Activated naive CD4-positive, alpha-beta T cell treated with anti-CD3 and anti-CD28 coated beads for 36 hours (primary cell): ENCODE data around the gene SNURF. TPM values are rescaled to one million over a fixed set of nuclear protein-coding genes. Genes with fewer than 3 reads are reported as not detected.
"Not testable (repeated sequence)": the region's sequence is repeated elsewhere in the genome, so short reads cannot be mapped to it uniquely, and the experiment has no call there.

Experiments
- CTCF ChIA-PET: fragments of 350-600 bp; sonication (Branson Sonifier 250); formaldehyde crosslinking; loops from one replicate; lab custom pipeline; 2021; ENCODE audit warnings: antibody characterized with exemption; lab: Charles Lee
- DNase-seq: peaks from one replicate; pipeline ENCODE4 v3.0.0-alpha.2; 2020
- H3K27ac Mint-ChIP-seq: one replicate; pipeline ENCODE4 v1.8.0; 2021; ENCODE audit warnings: mild to moderate bottlenecking, mixed read lengths
- H3K27me3 Mint-ChIP-seq: one replicate; pipeline ENCODE4 v1.8.0; 2021; ENCODE audit warnings: low read depth, mixed read lengths
- H3K36me3 Mint-ChIP-seq: one replicate; pipeline ENCODE4 v1.8.0; 2021; ENCODE audit warnings: low read depth, mixed read lengths
- H3K4me1 Mint-ChIP-seq: one replicate; pipeline ENCODE4 v1.8.0; 2021; ENCODE audit warnings: low read depth, mixed read lengths
- H3K4me3 Mint-ChIP-seq: one replicate; pipeline ENCODE4 v1.8.0; 2021; ENCODE audit warnings: mild to moderate bottlenecking, moderate library complexity, mixed read lengths
- H3K9me3 Mint-ChIP-seq: one replicate; pipeline ENCODE4 v1.8.0; 2021; ENCODE audit warnings: mixed read lengths
- intact Hi-C: fragments of 100-400 bp; cut with micrococcal nuclease; formaldehyde crosslinking; loops from one replicate; pipeline ENCODE4 v1.15.1; 2023
- total RNA-seq, 2 experiments: library from RNA; stranded (reverse); gene quantifications; one replicate each; pipeline ENCODE4 v1.2.3, GENCODE V29; 2021

The SNURF gene
- 10 to 100 TPM; 28.3 to 34.5 TPM for total RNA-seq

GRCh38 chr15:24954783-24955530 is at the start of gene SNURF, which contains the start of gene SNRPN:
TSS of gene SNURF (plus strand) at chr15:24954987. CDS start at chr15:24955049, 62 bp downstream.
TSS of gene SNRPN (plus strand) at chr15:24954987. CDS start at chr15:24974454, 19,467 bp downstream.
- Mint-ChIP-seq H3K27me3 (no peaks in the 10 kb centered on the region), H3K27ac (peak within 1 kb of the TSS; percentile 95), H3K4me3 (peak within 1 kb of the TSS; percentile 89), H3K4me1 (peaks cover 12% of the 10 kb centered on the region), H3K9me3 (peaks cover 9% of the 10 kb centered on the region), H3K36me3 (peaks cover 13% of the 10 kb centered on the region)
- CTCF ChIA-PET: interaction anchor here (0.6 kb wide), 1 partner anchor 893 kb away, joined by 3 read pairs; no protein-coding TSS in a partner anchor
- intact Hi-C loops: loop anchor here (2.0 kb wide), 1 partner anchor 1128 kb away; no protein-coding TSS in a partner anchor
- DNase-seq: peak; percentile 72

- H3K36me3 Mint-ChIP-seq: peaks cover 2% of the 10 kb centered on the region
Measured at GRCh38 chr15:24916305-24917009, 38.3 kb upstream of the SNURF start.

GRCh38 chr15:24917431-24917830 is 37.4 kb upstream of the SNURF start:
- intact Hi-C loops: no loop called here
- Mint-ChIP-seq H3K4me3 (no peak overlapping the region), H3K9me3 (peaks cover 30% of the 10 kb centered on the region), H3K27ac (no peak overlapping the region), H3K36me3 (peaks cover 2% of the 10 kb centered on the region), H3K27me3 (no peaks in the 10 kb centered on the region), H3K4me1 (peaks cover 4% of the 10 kb centered on the region)
- DNase-seq: no peak
- CTCF ChIA-PET: no interaction called here

More at GRCh38 chr15:24916305-24917009, 38.3 kb upstream of the SNURF start:
- Mint-ChIP-seq H3K27me3 (no peaks in the 10 kb centered on the region), H3K4me3 (no peak overlapping the region), H3K9me3 (peaks cover 28% of the 10 kb centered on the region), H3K27ac (no peak overlapping the region), H3K4me1 (peaks cover 4% of the 10 kb centered on the region)
- no peak for DNase-seq
- CTCF ChIA-PET: interaction anchor here (0.6 kb wide), 1 partner anchor 323 kb away, joined by 4 read pairs; no protein-coding TSS in a partner anchor
- intact Hi-C loops: no loop called here

- H3K27ac Mint-ChIP-seq: no peak overlapping the region
- peaks cover 4% of the 10 kb centered on the region for H3K4me1 Mint-ChIP-seq
- H3K4me3 Mint-ChIP-seq: no peak overlapping the region
- CTCF ChIA-PET: no interaction called here
- no peaks in the 10 kb centered on the region for H3K27me3 Mint-ChIP-seq
- DNase-seq: no peak
- peaks cover 2% of the 10 kb centered on the region for H3K36me3 Mint-ChIP-seq
- intact Hi-C loops: no loop called here
- H3K9me3 Mint-ChIP-seq: peaks cover 26% of the 10 kb centered on the region
Measured at GRCh38 chr15:24919446-24919845, 35.3 kb upstream of the SNURF start.

- DNase-seq, H3K36me3 Mint-ChIP-seq, H3K4me1 Mint-ChIP-seq, CTCF ChIA-PET, H3K27ac Mint-ChIP-seq, H3K27me3 Mint-ChIP-seq, intact Hi-C loops, H3K4me3 Mint-ChIP-seq: not testable (repeated sequence)
- peaks cover 13% of the 10 kb centered on the region for H3K9me3 Mint-ChIP-seq
Measured at GRCh38 chr15:24922781-24923180, 32.0 kb upstream of the SNURF start.

- CTCF ChIA-PET: no interaction called here
- no peaks in the 10 kb centered on the region for H3K27me3 Mint-ChIP-seq
- peaks cover 19% of the 10 kb centered on the region for H3K9me3 Mint-ChIP-seq
- H3K36me3 Mint-ChIP-seq: peaks cover 1% of the 10 kb centered on the region
- no peak overlapping the region for H3K4me3 Mint-ChIP-seq
- no peak for DNase-seq
- H3K4me1 Mint-ChIP-seq: no peaks in the 10 kb centered on the region
- no peak overlapping the region for H3K27ac Mint-ChIP-seq
- intact Hi-C loops: no loop called here
Measured at GRCh38 chr15:24924153-24924552, 30.6 kb upstream of the SNURF start.

- intact Hi-C loops: no loop called here
- no peak for DNase-seq
- Mint-ChIP-seq H3K27me3 (no peaks in the 10 kb centered on the region), H3K9me3 (peaks cover 20% of the 10 kb centered on the region), H3K4me3 (no peak overlapping the region), H3K4me1 (no peaks in the 10 kb centered on the region), H3K27ac (no peak overlapping the region), H3K36me3 (peaks cover 1% of the 10 kb centered on the region)
- CTCF ChIA-PET: no interaction called here
Measured at GRCh38 chr15:24924621-24925020, 30.2 kb upstream of the SNURF start.

- peaks cover 30% of the 10 kb centered on the region for H3K9me3 Mint-ChIP-seq
- H3K27me3 Mint-ChIP-seq, intact Hi-C loops, DNase-seq, H3K4me3 Mint-ChIP-seq, H3K27ac Mint-ChIP-seq, H3K4me1 Mint-ChIP-seq, H3K36me3 Mint-ChIP-seq: not testable (repeated sequence)
- CTCF ChIA-PET: interaction anchor here (0.7 kb wide), 1 partner anchor 99 kb away, joined by 3 read pairs; no protein-coding TSS in a partner anchor
Measured at GRCh38 chr15:24931874-24932732, 22.7 kb upstream of the SNURF start.

GRCh38 chr15:24933716-24934115 is 21.1 kb upstream of the SNURF start:
- no peak for DNase-seq
- CTCF ChIA-PET: no interaction called here
- H3K27me3 Mint-ChIP-seq: no peaks in the 10 kb centered on the region
- H3K4me3 Mint-ChIP-seq: no peak overlapping the region
- H3K4me1 Mint-ChIP-seq: no peaks in the 10 kb centered on the region
- H3K9me3 Mint-ChIP-seq: peaks cover 31% of the 10 kb centered on the region
- H3K27ac Mint-ChIP-seq: no peak overlapping the region
- intact Hi-C loops: no loop called here
- H3K36me3 Mint-ChIP-seq: peaks cover 2% of the 10 kb centered on the region

- H3K27me3 Mint-ChIP-seq, H3K27ac Mint-ChIP-seq, DNase-seq, H3K36me3 Mint-ChIP-seq, H3K4me3 Mint-ChIP-seq, intact Hi-C loops, CTCF ChIA-PET, H3K4me1 Mint-ChIP-seq: not testable (repeated sequence)
- H3K9me3 Mint-ChIP-seq: peaks cover 28% of the 10 kb centered on the region
Measured at GRCh38 chr15:24938224-24938623, 16.6 kb upstream of the SNURF start.

GRCh38 chr15:24940236-24940635 is 14.6 kb upstream of the SNURF start:
- CTCF ChIA-PET: no interaction called here
- DNase-seq: no peak
- H3K36me3 Mint-ChIP-seq: no peaks in the 10 kb centered on the region
- no peak overlapping the region for H3K27ac Mint-ChIP-seq
- peaks cover 23% of the 10 kb centered on the region for H3K9me3 Mint-ChIP-seq
- H3K27me3 Mint-ChIP-seq: no peaks in the 10 kb centered on the region
- H3K4me1 Mint-ChIP-seq: no peaks in the 10 kb centered on the region
- intact Hi-C loops: no loop called here
- no peak overlapping the region for H3K4me3 Mint-ChIP-seq

- intact Hi-C loops: no loop called here
- H3K27me3 Mint-ChIP-seq: no peaks in the 10 kb centered on the region
- no peak overlapping the region for H3K4me3 Mint-ChIP-seq
- DNase-seq: no peak
- no peaks in the 10 kb centered on the region for H3K4me1 Mint-ChIP-seq
- CTCF ChIA-PET: interaction anchor here (0.6 kb wide), 1 partner anchor 267 kb away, joined by 3 read pairs; no protein-coding TSS in a partner anchor
- no peaks in the 10 kb centered on the region for H3K36me3 Mint-ChIP-seq
- no peak overlapping the region for H3K27ac Mint-ChIP-seq
- peaks cover 10% of the 10 kb centered on the region for H3K9me3 Mint-ChIP-seq
Measured at GRCh38 chr15:24943361-24943760, 11.4 kb upstream of the SNURF start.
